Liver (tissue), 9 donors: ENCODE results near the gene NOS2. TPM values are rescaled to one million over a fixed set of nuclear protein-coding genes. Genes with fewer than 3 reads are reported as not detected.

Experiments
- DNase-seq: peaks from one replicate; pipeline ENCODE4 v3.0.0-alpha.2; 2017; ENCODE audit warnings: low spot score
- H3K27ac ChIP-seq, 2 donors: one replicate each; pipeline ENCODE4 v1.7.0; 2013; ENCODE audit warnings: inconsistent platforms in 2 of 2, low read length in 2 of 2, control low read depth in 1 of 2, low read depth in 1 of 2, mild to moderate bottlenecking in 1 of 2
- H3K27me3 ChIP-seq, 4 donors: one replicate each; pipeline versions ENCODE4 v1.6.1 to v1.7.0; 2013; ENCODE audit warnings: low read length in 3 of 4, inconsistent platforms in 1 of 4, mild to moderate bottlenecking in 1 of 4, moderate library complexity in 1 of 4; ENCODE audit not compliant: control insufficient read depth in 4 of 4, insufficient read depth in 4 of 4
- H3K36me3 ChIP-seq, 4 donors: one replicate each; pipeline versions ENCODE4 v1.6.1 to v1.7.0; 2013; ENCODE audit warnings: low read length in 3 of 4, mild to moderate bottlenecking in 3 of 4, low read depth in 1 of 4, moderate library complexity in 1 of 4; ENCODE audit not compliant: control insufficient read depth in 4 of 4, insufficient read depth in 3 of 4
- H3K4me1 ChIP-seq, 4 donors: one replicate each; pipeline versions ENCODE4 v1.6.1 to v1.7.0; 2013; ENCODE audit warnings: low read length in 3 of 4, mild to moderate bottlenecking in 3 of 4, moderate library complexity in 1 of 4; ENCODE audit not compliant: control insufficient read depth in 4 of 4, insufficient read depth in 4 of 4
- H3K4me3 ChIP-seq, 3 donors: one replicate each; pipeline versions ENCODE4 v1.6.1 to v1.7.0; 2013; ENCODE audit warnings: low read length in 3 of 3, control low read depth in 1 of 3, low read depth in 1 of 3, mild to moderate bottlenecking in 1 of 3
- H3K9ac ChIP-seq, 2 donors: one replicate each; pipeline ENCODE4 v1.7.0; 2013; ENCODE audit warnings: low read length in 2 of 2, mild to moderate bottlenecking in 2 of 2, moderate library complexity in 2 of 2, control low read depth in 1 of 2, low read depth in 1 of 2
- H3K9me3 ChIP-seq, 4 donors: one replicate each; pipeline versions ENCODE4 v1.6.1 to v1.7.0; 2013; ENCODE audit warnings: low read length in 3 of 4; ENCODE audit not compliant: control insufficient read depth in 4 of 4
- EGR1 ChIP-seq, 2 donors: IDR thresholded peaks; 2 replicates each; pipeline ENCODE4 v1.6.1; 2016 to 2018; ENCODE audit warnings: antibody characterized with exemption in 2 of 2, low read depth in 2 of 2
- FOXA1 ChIP-seq: IDR thresholded peaks from 2 replicates; pipeline ENCODE4 v1.6.1; 2016; ENCODE audit warnings: antibody characterized with exemption
- FOXA2 ChIP-seq: IDR thresholded peaks from 2 replicates; pipeline ENCODE4 v1.6.1; 2016; ENCODE audit warnings: antibody characterized with exemption
- HNF4A ChIP-seq, 2 donors: conservative IDR thresholded peaks; 2 replicates each; pipeline ENCODE4 v1.6.1; 2016; ENCODE audit warnings: antibody characterized with exemption in 2 of 2, mild to moderate bottlenecking in 2 of 2
- JUND ChIP-seq, 2 donors: IDR thresholded peaks; 2 replicates each; pipeline ENCODE4 v1.6.1; 2016; ENCODE audit warnings: antibody characterized with exemption in 2 of 2
- NR2F2 ChIP-seq: IDR thresholded peaks from 2 replicates; pipeline ENCODE4 v1.6.1; 2016; ENCODE audit warnings: antibody characterized with exemption
- RAD21 ChIP-seq, 2 donors: IDR thresholded peaks; 2 replicates each; pipeline ENCODE4 v1.6.1; 2016; ENCODE audit warnings: antibody characterized with exemption in 2 of 2, mild to moderate bottlenecking in 2 of 2
- RXRA ChIP-seq, 2 donors: IDR thresholded peaks; 2 replicates each; pipeline ENCODE4 v1.6.1; 2017 to 2018; ENCODE audit warnings: antibody characterized with exemption in 2 of 2, mild to moderate bottlenecking in 1 of 2
- SP1 ChIP-seq: IDR thresholded peaks from 2 replicates; pipeline ENCODE4 v1.6.1; 2018; ENCODE audit warnings: antibody characterized with exemption, mild to moderate bottlenecking
- TAF1 ChIP-seq: conservative IDR thresholded peaks from 2 replicates; pipeline ENCODE4 v1.6.1; 2016; ENCODE audit warnings: antibody characterized with exemption, mild to moderate bottlenecking
- WGBS: extraction: QIAGEN DNeasy Blood & Tissue Kit; methylation state at CpG from one replicate; pipeline ENCODE4 v1.1.7; 2013; 5-methylcytosine and 5-hydroxymethylcytosine counted together
- polyA plus RNA-seq, 2 donors: library from polyadenylated mRNA; stranded (reverse) in 1 of 2; unstranded in 1 of 2; fragments of 200-250 nt in 1 of 2; fragments of >200 nt in 1 of 2; fragmentation: Nextera tagmentation in 1 of 2; extraction: Ambion mirVana in 1 of 2; gene quantifications; one replicate each; pipeline versions ENCODE4 v1.2.1 to v1.2.3, GENCODE V29; 2013 to 2015
- total RNA-seq, 2 donors: library from RNA; depleted of rRNA; stranded (reverse); fragments of >200 nt; gene quantifications; one replicate each; pipeline ENCODE4 v1.2.3, GENCODE V29; 2014
- TF ChIP-seq, protein P1 (sequence below): IDR thresholded peaks from 2 replicates; pipeline ENCODE4 v1.6.1; 2016; ENCODE audit warnings: antibody characterized with exemption
- TF ChIP-seq, protein P2 (sequence below): IDR thresholded peaks from 2 replicates; pipeline ENCODE4 v1.6.1; 2016; ENCODE audit warnings: antibody characterized with exemption, mild to moderate bottlenecking
- TF ChIP-seq, protein P3 (sequence below): IDR thresholded peaks from 2 replicates; pipeline ENCODE4 v1.6.1; 2016; ENCODE audit warnings: antibody characterized with exemption
- TF ChIP-seq, protein P4 (sequence below): IDR thresholded peaks from 2 replicates; pipeline ENCODE4 v1.6.1; 2016; ENCODE audit warnings: antibody characterized with exemption
- donor health status: healthy.
- donor health status: healthy.
- donor health status: healthy.
- donor health status: healthy.
- donor health status: healthy.

The NOS2 gene
- total and polyA plus RNA-seq, 4 donors: under 0.01 to 0.01 TPM; not detected in 2

DNA sequence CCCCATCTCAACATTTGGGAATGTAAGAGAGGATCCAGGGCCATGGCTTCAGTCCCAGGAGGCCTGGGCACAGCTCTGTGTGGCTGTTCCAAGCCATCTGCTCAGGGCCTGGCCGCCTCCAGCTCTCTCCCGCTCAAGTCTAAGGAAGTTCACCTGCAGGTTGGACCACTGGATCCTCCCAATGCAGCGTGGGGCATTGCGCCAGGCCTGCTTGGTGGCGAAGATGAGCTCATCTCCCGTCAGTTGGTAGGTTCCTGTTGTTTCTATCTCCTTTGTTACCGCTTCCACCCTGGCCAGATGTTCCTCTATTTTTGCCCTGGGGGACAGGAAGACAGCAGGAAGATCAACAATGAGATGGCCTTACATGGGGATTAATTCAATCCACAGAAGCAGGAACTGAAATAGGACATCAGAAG is 17.5 kb downstream of the NOS2 start:
- DNase-seq: no peak
- no peak overlapping the region for H3K27ac ChIP-seq
- WGBS: 78% methylated on average over 7 of the region's 7 CpGs

DNA sequence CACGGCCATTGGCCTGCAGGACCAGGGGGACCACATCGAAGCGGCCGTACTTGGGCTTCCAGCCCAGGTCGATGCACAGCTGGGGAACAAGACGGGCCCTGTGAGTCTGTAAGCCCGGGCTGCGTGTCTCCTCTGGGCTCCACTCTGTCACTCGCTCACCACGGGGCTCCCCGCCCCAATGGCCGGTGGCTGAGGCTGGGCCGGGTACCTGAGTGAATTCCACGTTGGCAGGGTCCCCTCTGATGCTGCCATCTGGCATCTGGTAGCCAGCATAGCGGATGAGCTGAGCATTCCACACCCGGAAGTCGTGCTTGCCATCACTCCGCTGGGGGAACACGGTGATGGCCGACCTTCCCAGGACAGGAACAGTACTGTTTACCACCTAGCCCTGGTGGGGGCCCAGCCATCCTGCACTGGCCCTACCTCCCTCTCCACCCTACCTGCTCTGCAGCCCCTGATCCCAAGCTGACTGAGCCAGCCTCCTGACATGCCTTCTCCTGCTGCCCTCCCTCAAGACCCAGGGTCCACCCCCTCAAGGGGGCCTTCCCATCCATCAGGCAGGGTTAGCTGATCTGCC is 19.4 kb downstream of the NOS2 start:
- DNase-seq: no peak
- H3K9me3 ChIP-seq: no peaks in the 10 kb centered on the region
- no peaks in the 10 kb centered on the region for H3K4me1 ChIP-seq
- H3K27ac ChIP-seq: no peak overlapping the region
- no peaks in the 10 kb centered on the region for H3K36me3 ChIP-seq
- H3K27me3 ChIP-seq: no peaks in the 10 kb centered on the region
- 94% methylated on average over 20 of the region's 20 CpGs for whole genome bisulfite sequencing
- H3K4me3 ChIP-seq: no peak overlapping the region
- no peak overlapping the region for H3K9ac ChIP-seq
- TF ChIP-seq EGR1 (IDR thresholded peaks at IDR 0.05; ENCODE audit: low read depth in 2 of 2) (no peak), RAD21 (IDR thresholded peaks at IDR 0.05) (no peak), SP1 (no peak), RXRA (IDR thresholded peaks at IDR 0.05) (no peak), TAF1 (no peak), FOXA2 (no peak), NR2F2 (no peak), FOXA1 (no peak)
- TF ChIP-seq, protein P1, sequence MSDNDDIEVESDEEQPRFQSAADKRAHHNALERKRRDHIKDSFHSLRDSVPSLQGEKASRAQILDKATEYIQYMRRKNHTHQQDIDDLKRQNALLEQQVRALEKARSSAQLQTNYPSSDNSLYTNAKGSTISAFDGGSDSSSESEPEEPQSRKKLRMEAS: no peak
- TF ChIP-seq, protein P2, sequence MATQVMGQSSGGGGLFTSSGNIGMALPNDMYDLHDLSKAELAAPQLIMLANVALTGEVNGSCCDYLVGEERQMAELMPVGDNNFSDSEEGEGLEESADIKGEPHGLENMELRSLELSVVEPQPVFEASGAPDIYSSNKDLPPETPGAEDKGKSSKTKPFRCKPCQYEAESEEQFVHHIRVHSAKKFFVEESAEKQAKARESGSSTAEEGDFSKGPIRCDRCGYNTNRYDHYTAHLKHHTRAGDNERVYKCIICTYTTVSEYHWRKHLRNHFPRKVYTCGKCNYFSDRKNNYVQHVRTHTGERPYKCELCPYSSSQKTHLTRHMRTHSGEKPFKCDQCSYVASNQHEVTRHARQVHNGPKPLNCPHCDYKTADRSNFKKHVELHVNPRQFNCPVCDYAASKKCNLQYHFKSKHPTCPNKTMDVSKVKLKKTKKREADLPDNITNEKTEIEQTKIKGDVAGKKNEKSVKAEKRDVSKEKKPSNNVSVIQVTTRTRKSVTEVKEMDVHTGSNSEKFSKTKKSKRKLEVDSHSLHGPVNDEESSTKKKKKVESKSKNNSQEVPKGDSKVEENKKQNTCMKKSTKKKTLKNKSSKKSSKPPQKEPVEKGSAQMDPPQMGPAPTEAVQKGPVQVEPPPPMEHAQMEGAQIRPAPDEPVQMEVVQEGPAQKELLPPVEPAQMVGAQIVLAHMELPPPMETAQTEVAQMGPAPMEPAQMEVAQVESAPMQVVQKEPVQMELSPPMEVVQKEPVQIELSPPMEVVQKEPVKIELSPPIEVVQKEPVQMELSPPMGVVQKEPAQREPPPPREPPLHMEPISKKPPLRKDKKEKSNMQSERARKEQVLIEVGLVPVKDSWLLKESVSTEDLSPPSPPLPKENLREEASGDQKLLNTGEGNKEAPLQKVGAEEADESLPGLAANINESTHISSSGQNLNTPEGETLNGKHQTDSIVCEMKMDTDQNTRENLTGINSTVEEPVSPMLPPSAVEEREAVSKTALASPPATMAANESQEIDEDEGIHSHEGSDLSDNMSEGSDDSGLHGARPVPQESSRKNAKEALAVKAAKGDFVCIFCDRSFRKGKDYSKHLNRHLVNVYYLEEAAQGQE: no peak
- TF ChIP-seq, protein P3, sequence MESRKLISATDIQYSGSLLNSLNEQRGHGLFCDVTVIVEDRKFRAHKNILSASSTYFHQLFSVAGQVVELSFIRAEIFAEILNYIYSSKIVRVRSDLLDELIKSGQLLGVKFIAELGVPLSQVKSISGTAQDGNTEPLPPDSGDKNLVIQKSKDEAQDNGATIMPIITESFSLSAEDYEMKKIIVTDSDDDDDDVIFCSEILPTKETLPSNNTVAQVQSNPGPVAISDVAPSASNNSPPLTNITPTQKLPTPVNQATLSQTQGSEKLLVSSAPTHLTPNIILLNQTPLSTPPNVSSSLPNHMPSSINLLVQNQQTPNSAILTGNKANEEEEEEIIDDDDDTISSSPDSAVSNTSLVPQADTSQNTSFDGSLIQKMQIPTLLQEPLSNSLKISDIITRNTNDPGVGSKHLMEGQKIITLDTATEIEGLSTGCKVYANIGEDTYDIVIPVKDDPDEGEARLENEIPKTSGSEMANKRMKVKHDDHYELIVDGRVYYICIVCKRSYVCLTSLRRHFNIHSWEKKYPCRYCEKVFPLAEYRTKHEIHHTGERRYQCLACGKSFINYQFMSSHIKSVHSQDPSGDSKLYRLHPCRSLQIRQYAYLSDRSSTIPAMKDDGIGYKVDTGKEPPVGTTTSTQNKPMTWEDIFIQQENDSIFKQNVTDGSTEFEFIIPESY: no peak

More for the DNA sequence above, 17.5 kb downstream of the NOS2 start:
- Histone ChIP-seq H3K9ac (no peak overlapping the region), H3K27me3 (no peaks in the 10 kb centered on the region), H3K36me3 (no peaks in the 10 kb centered on the region), H3K9me3 (no peaks in the 10 kb centered on the region), H3K4me1 (no peaks in the 10 kb centered on the region), H3K4me3 (no peak overlapping the region)
- TF ChIP-seq SP1: no peak
- TF ChIP-seq, protein P2: no peak
- no peak for TF ChIP-seq RAD21 (IDR thresholded peaks at IDR 0.05)
- TF ChIP-seq JUND (IDR thresholded peaks at IDR 0.05): no peak
- TF ChIP-seq, protein P1: no peak
- TF ChIP-seq EGR1 (IDR thresholded peaks at IDR 0.05; ENCODE audit: low read depth in 2 of 2): no peak
- TF ChIP-seq HNF4A (conservative IDR thresholded peaks at IDR 0.05): no peak
- no peak for TF ChIP-seq RXRA (IDR thresholded peaks at IDR 0.05)
- TF ChIP-seq, protein P4, sequence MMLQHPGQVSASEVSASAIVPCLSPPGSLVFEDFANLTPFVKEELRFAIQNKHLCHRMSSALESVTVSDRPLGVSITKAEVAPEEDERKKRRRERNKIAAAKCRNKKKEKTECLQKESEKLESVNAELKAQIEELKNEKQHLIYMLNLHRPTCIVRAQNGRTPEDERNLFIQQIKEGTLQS: no peak
- TF ChIP-seq, protein P3: no peak
